DMS114 treated with DMSO at 0.1 percent for 48 hours (cell line): ENCODE data around the gene ITGA8.
"Not testable (repeated sequence)": the region's sequence is repeated elsewhere in the genome, so short reads cannot be mapped to it uniquely, and the experiment has no call there.

Experiments used
- DNase-seq: peaks from one replicate; lab custom pipeline; 2025; ENCODE audit not compliant: unreplicated experiment; lab: John Stamatoyannopoulos, UW

Gene ITGA8

DNA sequence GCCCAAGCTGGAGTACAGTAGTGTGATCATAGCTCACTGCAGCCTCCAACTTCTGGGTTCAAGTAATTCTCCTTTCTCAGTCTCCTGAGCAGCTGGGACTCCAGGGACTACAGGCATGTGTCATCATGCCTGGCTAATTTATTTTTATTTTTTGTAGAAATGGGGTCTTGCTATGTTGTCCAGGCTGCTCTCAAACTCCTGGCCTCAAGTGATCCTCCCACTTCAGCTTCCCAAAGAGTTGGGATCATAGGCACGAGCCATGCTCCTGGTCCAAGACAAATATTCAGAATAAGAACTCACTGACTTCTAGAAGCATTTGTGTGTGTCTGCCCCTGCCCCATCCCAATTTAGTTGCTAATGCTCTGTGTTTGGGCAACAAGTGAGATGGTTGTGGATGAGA, 151.8 kb downstream of the ITGA8 start:
- no peak for DNase-seq

DNA sequence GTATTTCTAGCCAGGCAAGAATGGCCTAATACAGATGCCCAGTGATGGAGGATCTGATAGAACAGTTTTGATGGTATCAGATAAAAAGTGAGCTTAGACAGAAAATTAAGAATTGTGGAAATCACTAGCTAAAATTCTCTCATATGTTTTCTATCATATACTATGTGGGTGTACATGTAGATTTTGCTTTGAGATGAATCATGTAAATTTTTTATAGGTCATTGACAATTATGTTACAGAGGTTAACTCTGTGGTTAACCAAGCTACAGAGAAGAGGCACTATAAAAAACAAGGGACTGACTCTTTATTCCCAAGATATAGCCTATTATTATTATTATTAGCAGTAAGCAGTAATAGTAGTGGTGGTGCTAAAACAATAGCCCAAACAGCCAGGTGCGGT, 156.5 kb downstream of the ITGA8 start:
- no peak for DNase-seq

DNA sequence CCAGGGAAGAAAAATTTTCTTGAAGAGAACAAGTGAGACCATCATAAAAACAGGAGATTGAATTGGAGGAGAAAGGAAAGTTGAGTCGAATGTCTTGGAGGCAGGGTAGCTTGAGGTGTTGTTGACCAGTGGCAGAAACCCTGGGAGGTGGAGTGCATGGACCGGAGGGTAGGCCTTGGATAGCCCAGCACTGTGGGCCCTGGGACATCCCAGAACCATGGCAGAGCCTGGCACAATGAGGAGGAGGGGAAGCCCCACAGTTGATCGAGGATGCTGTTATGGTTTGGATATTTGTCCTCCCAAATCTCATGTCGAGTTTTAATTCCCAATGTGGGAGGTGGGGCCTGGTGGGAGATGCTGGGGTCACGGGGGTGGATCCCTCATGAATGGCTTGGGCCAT, 157.1 kb downstream of the ITGA8 start:
- DNase-seq, result no peak

DNA sequence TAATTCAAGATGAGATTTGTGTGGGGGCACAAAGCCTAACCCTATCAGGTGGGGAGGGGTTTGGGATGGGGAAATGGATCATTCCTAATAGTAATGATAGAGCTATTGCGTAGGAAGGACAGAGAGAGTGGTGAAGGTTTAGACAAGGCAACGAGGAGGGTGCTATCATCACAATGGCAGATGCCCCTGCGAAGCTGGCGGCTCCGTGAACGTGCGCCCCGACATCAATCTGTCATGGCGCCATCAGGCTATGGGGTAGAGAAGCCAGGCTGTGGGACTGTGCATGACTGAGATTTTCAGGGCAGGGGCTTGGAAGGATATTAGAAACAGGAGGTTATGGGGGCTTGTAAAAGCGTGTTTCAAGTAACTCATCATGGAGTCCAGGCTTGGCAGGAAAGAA, 157.6 kb downstream of the ITGA8 start:
- DNase-seq, result no peak

DNA sequence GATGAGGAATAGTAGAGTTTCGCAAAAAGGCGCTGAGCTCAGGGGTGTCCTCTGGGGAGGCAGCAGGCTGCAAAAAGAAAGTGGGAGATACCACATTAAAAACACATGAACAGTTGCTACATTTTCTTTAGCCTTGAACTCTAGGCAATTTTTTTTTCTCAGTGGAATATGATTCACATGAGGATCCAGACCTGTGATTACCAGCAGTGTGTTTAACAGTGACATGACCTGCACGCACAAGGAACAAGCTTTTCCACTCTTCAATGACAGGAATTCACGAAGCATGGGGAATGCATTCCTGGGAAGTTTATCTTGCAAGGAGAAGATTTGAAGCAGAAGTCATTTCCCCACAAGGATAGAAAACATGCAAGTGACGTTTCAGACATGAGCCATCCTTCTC, 161.6 kb downstream of the ITGA8 start:
- no peak for DNase-seq

DNA sequence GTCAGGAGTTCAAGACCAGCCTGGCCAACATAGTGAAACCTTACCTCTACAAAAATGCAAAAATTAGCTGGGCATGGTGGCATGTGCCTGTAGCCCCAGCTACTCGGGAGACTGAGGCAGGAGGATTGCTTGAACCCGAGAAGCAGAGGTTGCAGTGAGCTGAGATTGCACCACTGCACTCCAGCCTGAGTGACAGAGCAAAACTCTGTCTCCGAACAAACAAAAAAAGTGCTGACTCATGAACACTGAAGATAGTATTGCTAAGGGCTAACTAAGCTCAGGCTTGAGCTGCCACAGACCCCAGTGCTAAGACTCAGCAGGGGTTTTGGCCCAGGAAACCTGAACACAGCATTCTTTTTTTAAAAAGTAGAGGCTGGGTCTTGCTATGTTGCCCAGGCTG, 162.6 kb downstream of the ITGA8 start:
- DNase-seq, result not testable (repeated sequence)

DNA sequence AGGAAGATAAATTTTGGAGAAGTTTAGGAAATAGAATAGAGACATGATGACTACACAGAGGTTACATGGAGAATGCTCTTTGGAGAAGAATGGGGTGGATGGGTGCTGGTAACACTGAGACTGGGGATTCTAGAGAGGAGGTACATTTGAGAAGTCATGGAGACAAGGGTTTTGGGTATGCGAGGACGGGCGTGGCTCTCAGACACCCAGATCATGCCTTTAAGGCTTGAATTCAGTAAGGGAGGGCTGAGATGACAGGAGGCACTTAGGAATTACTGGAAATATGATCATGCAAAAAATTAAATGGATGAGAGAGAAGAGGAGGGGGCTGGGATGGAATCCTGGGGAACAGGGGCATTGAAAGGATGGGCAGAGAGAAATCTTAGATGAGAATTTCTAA, 168.8 kb downstream of the ITGA8 start:
- no peak for DNase-seq

DNA sequence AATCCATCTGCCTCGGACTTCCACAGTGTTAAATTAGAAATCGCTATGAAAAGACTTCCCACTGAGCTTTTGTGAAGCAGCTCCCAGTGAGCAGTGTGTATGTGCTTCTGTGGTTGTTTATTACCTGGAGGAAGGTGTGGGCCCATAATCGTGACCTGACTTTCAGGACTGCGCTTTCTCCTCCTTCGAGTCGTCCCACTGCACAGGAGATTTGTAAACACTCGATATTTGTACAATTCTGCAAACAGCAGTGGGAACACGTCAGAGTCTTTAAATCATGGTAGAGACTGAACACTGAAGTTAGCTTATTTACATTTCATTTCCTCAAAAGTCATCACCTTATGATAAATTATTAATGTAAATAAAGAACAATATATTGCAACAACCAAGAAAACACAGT, 171.4 kb downstream of the ITGA8 start:
- no peak for DNase-seq

DNA sequence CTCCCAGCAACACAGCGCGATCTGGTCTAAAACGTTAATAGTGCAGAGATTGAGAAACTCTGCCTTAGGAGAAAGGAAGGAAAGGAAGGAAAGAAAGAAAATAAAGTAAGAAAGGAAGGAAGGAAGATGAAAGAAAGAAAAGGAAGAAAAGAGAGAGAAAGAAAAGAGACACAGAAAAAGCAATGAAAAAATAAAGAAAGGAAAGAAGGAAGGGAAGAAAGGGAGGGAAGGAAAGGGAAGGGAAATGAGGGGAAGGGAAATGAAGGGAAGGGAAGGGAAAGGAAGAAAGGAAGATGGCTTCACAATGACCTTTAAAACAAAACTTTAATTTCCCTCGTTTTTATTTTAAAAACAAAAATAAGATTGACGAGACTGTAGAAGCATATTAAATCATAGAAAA, 173.1 kb downstream of the ITGA8 start:
- DNase-seq, result no peak

DNA sequence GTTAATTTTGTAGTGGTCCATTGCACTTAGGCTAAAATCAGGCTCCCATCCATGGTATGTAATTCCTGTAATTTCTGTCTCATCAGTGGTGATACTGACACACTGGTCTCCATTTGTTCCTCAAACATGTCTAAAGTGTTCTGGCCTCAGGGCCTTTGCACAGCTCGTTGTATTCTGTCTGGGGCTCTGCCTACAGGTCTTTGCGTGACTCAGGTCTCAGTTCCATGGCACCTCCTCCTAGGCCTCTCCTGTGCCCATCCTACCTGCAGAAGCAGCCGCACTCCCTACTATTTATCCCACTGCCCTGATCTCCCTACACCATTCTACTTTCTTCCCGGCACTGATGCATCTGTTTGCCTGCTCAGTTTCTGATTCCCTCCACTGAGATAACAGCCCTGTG, 173.8 kb downstream of the ITGA8 start:
- no peak for DNase-seq

DNA sequence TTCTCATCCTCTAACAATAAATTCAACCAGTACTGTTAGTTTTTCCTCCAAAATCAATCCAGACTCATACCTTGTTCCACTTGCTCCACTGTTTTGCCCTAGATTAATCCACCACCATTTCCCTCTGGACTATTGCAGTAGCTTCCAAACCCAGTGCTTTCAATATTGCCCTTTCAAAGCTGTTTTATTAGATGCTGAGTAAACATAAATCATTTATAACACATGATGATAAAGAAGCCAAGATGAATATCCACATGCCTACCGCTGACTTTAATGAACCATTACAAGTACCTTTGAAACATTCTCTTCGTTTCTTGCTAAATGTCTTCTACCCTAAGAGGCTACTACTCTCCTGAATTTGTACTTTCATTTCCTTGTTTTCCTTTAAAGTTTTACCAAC, 174.5 kb downstream of the ITGA8 start:
- DNase-seq, result no peak

DNA sequence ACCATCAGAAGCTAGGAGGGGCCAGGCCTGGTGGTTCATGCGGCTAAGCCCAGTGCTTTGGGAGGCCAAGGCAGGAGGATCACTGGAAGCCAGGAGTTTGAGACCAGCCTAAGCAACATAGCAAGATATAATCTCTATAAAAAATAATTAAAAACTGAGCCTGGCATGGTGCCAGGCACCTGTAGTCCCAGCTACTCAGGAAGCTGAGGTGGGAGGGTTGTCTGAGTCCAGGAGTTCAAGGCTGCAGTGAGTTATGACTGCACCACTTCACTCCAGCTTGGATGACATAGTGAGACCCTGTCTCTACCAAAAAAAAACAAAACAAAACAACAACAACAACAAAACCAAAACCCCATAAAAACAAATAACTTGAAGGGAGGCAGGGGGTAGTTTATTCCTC, 175.7 kb downstream of the ITGA8 start:
- no peak for DNase-seq

DNA sequence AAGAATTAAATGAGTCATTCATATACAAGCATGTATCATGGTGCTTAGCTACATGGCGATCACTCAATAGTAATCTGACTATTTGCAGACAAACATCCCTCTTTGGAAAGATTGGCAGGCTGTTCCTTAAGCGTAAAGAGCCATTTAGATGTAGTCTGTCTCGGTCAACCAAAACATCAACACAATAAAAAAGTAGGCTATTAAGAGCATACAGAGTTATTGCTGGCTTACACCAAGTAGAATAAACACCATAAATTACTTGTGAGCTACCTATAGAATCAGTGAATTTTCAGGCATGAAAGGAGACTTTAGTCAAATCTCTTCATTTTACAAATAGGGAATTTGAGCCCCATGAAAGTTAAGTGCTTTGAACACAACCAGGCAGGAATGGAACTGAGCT, 176.9 kb downstream of the ITGA8 start:
- no peak for DNase-seq

DNA sequence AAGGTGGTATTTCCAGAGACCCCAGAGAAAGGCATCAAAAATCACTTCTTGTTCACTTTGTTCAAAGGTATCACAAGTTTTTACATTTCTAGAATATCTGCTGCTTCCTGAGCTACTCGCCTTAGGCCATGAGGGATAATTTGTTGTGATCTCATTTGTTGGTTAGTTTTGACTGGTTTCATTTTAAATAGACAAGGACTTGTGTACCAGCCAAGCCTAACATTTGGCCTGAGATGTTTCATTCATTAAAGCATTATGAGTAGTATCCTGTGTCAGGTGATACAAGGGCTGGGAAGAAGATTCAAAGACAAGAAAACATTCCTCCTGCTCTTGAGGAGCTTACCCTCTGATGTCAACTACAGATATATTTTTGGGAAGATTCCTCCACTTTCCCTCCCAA, 178.3 kb downstream of the ITGA8 start:
- DNase-seq, result no peak

DNA sequence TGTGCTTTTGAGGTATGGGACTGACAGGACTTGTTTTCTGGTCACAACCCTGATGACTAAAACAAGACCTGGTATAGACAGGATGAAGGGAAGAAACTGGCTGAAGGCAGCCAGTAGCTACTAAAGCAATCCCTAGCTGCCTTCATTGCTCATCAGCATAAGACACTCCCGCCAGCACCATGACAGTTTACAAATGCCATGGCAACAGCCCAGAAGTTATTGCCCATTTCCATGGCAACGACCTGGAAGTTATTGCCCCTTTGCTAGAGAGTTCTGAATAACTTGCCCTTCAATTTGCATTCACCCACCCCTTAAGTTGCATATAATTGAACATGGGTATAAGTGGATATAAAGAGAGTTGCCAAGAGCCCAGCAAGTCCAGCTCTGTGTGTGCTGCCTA, 179.0 kb downstream of the ITGA8 start:
- no peak for DNase-seq

DNA sequence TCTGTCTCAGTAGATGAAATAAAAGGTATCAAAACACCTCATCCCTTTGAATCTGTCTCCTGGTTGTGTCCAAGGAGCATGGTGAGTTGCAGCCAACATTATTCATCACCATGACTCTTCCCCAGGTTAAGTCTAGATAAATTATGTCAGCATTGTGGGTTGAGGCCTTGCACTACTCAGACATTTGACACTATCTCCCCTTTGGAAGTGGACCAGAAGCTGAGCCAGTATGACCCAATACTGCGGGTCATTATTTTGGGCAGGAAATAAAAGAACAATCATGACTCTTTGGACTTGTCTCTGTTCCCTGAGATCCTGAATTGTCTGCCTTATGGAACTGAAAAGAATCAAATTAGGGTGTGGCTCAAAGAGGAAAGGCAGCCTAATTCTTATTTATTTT, 180.5 kb downstream of the ITGA8 start:
- DNase-seq, result no peak

DNA sequence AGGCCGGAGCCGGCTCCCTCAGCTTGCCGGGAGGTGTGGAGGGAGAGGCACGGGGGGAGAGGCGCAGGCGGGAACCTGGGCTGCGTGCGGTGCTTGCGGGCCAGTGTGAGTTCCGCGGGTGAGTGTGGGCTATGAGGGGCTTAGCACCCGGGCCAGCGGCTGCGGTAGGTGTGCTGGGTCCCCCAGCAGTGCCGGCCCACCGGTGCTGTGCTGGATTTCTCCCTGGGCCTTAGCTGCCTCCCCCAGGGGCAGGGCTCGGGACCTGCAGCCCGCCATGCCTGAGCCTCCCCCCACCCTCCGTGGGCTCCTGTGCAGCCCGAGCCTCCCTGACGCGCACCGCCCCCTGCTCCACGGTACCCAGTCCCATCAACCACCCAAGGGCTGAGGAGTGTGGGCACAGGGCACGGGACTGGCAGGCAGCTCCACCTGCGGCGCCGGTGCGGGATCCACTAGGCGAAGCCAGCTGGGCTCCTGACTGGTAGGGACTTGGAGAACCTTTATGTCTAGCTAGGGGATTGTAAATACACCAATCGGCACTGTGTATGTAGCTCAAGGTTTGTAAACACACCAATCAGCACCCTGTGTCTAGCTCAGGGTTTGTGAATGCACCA, 184.7 kb downstream of the ITGA8 start:
- not testable (repeated sequence) for DNase-seq

DNA sequence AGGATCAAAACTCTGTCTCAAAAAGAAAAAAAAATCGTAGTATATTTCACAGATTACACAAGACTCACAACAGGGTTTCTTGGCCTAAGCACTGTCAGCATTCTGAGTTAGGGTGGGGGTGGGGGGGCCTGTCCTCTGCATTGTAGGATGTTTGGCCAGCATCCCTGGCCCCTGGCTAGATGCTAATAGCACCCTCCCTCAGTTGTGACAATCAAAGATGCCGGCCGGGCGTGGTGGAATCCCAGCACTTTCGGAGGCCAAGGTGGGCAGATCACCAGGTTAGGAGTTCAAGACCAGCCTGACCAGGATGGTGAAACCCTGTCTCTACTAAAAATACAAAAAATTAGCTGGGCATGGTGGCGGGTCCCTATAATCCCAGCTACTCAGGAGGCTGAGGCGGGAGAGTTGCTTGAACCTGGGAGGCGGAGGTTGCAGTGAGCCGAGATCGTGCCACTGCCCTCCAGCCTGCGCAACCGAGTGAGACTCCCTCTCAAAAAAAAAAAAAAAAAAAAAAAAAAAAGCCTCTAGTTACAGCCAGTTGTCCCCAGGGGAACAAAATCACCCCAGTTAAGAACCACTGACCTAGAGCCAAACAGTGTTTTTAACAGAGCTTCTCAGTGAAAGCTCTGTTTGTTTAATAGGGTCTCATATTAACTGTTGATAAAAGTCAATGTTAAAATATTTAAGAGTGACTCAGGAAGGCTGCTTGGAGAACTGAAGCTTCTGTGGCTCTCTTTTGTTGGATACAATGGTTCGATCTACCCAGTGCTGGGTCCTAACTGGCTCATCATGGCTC, 187.6 kb downstream of the ITGA8 start:
- DNase-seq, result no peak

DNA sequence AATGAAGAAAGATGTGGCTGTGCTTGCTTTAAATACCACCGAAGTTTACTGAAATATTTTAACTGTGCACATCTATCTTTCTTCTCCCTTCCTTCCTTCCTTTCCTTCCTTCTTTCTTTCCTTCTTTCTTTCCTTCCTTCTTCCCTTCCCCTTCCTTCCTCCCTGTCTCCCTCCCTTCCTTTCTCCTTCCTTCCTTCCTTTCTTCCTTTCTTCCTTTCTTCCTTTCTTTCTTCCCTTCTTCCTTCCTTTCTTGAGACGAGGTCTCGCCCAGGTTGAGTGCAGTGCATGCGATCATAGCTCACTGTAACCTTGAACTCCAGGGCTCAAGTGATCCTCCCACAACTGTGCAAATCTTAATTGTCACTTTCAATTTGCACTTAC, 190.9 kb downstream of the ITGA8 start:
- DNase-seq, result no peak

DNA sequence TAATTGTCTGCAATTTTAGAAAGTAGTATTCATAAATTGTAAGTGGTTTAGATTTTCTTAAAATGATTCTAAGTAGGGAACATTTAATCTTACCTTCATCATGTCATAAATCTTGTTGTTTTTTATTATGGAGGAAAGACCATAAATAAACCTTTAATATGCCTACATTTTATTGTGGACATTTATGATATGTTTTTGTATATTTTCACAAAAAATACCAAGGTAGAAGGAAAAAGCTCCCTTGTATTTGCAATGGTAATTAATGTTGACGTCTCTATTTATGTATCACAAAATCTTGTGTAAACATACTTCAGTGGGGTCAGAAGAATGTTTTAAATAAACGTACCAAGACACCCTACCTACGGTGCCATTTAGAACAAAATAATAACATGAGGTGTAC, 193.0 kb downstream of the ITGA8 start:
- DNase-seq, result no peak

DNA sequence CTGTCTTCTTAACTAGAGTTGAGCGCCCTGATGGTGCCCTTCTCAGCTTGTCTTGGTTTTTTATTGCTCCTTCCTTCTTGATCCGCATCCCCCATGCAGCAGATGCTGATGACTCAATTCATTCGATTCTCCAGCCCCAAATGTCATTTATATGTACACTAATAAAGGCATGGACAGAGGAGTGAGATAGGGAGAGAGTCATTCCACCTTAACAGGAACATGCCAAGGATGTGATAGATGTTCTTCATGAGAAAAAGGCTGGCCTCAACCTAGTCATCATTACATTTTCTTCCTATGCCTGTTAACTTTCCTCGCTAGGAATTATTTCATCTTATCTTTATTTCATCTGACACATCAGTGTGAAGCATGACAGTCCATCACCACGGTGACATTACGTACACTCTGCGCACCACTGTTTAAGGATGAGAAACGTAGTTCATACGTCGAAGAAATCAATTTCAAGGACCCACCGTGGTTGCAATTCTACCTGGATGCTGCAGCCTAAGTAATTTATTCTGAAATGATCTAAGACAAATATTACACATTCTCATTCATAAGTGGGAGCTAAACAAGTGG, 198.3 kb downstream of the ITGA8 start:
- no peak for DNase-seq

DNA sequence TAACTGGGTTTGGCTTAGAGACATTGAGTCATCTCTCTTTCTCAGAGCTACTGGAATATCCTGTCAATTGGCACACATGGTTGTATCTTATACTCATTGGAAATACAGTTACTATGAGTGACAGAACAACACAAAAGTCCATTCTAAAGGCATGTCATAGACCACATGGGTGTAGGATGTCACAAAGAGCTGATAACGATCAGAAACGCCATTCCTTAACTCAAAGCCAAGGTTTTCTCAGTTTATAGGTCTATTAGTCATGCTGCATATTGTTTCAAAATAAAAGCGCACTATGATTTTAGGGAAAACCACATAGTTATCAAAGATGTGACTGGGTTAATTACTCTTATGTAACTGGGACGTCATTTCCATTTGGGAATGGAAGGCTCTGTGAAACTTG, 201.5 kb downstream of the ITGA8 start:
- DNase-seq, result no peak
